B cell (primary cell): Measurements from ENCODE around the gene DIS3L2.

ENCODE experiments used
- EZH2 ChIP-seq: IDR thresholded peaks from 2 replicates; pipeline ENCODE4 v1.6.1; 2012; ENCODE audit warnings: borderline replicate concordance, low read depth, mild to moderate bottlenecking, moderate library complexity, low read length; ENCODE audit not compliant: insufficient read depth, poor library complexity, severe bottlenecking
- TF ChIP-seq, protein P1 (sequence below): fragments of 200-600 bp; IDR thresholded peaks from one replicate; pipeline ENCODE4 v1.8.0; 2022; ENCODE audit warnings: antibody characterized with exemption, mild to moderate bottlenecking

GRCh38 chr2:232235716-232236115 lies 274.2 kb downstream of the DIS3L2 start:
- TF ChIP-seq, protein P1, sequence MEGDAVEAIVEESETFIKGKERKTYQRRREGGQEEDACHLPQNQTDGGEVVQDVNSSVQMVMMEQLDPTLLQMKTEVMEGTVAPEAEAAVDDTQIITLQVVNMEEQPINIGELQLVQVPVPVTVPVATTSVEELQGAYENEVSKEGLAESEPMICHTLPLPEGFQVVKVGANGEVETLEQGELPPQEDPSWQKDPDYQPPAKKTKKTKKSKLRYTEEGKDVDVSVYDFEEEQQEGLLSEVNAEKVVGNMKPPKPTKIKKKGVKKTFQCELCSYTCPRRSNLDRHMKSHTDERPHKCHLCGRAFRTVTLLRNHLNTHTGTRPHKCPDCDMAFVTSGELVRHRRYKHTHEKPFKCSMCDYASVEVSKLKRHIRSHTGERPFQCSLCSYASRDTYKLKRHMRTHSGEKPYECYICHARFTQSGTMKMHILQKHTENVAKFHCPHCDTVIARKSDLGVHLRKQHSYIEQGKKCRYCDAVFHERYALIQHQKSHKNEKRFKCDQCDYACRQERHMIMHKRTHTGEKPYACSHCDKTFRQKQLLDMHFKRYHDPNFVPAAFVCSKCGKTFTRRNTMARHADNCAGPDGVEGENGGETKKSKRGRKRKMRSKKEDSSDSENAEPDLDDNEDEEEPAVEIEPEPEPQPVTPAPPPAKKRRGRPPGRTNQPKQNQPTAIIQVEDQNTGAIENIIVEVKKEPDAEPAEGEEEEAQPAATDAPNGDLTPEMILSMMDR = no peak
- no peak for TF ChIP-seq EZH2
